ENCODE results near the gene EXD1.

The EXD1 gene

DNA sequence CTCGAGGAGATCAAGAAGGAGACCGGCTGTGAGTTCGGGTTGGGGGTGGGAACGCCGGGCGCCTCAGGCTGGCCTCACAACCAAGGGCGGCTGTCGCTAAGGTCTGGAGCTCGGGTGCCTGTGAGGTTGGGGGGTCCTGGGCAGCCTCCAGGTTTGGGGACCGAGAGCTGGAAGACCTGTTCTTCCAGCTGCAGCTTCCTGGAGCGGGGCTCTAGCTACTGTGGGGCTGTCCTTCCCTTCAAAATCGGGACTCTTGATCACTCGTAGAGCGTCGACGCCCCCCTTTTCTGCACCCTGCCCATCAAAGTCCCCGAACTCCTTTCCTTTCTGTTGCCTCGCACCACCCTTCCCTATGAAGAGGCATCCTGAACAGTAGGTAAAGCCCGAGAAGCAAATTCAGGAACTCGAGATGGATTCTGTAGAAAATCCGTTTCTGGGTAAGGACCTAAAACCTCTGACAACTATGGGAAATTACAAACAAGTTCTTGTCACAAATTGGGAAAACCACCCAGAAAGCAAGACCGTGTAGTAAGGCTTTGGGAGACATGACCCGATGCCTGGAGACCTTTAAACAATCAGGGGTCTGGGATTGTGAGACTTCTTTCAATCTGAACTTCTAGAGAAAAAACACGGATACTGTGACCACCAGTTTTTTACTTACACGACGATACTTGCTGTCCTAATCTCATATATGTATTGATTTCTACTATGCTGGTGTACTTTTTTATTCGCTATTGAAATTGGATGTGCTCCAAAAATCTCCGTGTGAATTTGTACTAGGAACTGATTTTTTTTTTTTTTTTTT is 1.1 kb upstream of the EXD1 start:
- DNase-seq, result no peak

DNA sequence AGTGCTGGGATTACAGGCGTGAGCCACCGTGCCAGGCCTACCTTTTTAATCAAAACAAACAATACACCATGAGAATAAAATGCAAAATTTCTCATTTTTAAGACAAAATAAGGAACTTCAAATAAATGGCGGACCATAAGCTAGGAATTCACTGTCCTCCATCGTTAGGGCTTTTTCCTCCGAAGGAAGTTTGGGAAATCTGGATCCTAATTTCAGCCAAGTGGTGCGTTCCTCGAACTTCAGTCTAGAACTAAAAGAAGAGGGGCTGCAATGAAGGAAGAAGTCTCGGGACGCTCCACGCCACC is 260 bp downstream of the EXD1 start:
- DNase-seq, result no peak

DNA sequence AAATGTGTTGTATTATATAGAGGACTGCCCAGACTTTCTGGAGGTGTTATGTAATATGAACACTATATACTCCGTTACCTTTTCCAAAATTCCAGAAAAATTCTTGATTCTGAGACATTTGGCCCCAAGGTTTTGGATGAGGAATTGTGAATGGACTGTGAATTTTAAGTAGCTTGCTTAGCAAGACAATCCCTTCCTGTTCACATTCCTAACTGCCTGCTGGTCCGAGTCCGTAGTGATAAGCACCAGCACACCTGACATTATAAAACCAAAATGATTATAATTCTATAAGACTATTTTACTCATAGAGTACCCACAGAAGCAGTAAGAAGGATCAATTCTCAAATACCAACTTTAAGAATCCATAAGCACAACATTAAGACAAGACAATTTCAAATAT is 11.2 kb downstream of the EXD1 start:
- no peak for DNase-seq

DNA sequence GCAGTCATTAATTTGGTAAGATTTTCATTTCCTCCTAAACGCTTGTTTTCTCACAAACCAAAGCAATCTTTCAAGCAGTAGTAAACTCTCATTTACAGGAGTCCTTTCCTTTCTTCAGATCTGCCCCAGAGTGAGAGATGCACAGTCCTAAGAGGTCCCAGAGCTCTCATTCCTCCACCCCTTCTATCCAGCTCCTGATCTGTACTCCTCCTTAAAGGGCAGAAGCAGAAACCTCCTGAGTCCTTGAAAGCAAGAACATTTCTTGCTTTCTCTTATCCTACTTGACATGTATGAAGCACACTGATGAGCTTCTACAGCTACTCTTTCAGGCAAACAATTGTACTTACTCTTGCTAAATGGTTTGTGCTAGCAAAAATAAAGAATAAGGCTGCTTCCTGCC is 11.7 kb downstream of the EXD1 start:
- DNase-seq, result no peak

DNA sequence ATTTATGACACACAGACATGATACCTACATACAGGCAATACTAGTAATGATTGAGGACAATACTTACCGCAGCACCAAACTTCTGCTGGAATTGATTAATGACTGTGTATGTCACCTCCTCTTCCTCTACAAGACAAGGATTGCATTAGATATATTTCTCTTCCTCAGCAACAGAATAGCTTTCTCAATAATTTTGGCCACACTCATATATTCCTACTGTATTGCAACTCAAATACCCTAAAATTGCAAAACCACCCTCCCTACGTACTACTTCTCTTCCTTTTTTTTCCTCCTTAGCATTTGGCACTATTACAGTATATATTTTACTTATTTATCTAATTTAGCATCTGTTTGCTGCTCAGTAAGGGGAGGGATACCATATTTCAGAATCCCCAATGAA is 14.8 kb downstream of the EXD1 start:
- no peak for DNase-seq

DNA sequence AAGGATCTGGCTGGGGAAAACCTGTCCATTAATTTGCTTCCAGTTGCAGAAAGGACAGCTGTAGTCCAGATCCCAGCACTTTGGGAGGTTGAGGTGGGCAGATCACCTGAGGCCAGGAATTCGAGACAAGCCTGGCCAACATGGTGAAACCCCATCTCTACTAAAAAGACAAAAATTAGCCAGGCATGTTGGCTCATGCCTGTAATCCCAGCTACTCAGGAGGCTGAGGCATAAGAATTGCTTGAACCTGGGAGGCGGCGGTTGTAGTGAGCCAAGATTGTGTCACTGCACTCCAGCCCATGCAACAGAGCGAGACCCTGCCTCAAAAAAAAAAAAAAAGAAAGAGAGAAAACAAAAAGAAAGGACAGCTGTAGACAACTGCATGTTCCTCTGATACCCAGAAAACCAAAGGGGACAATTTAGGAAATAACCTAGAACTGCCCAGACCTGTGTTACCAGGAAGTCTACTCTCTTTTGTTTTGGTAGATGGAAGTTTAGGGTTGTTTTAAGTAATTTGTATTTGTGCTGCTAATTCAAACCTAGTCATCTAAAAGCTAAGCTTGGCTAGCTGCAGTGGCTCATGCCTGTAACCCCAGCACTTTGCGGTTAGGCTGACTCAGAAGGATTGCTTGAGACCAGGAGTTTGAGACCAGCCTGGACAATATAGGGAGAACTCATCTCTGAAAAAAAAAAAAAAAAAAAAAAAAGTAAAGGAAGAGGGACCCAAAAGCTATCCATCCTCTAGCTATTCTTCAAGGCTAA is 22.7 kb downstream of the EXD1 start:
- DNase-seq, result no peak

DNA sequence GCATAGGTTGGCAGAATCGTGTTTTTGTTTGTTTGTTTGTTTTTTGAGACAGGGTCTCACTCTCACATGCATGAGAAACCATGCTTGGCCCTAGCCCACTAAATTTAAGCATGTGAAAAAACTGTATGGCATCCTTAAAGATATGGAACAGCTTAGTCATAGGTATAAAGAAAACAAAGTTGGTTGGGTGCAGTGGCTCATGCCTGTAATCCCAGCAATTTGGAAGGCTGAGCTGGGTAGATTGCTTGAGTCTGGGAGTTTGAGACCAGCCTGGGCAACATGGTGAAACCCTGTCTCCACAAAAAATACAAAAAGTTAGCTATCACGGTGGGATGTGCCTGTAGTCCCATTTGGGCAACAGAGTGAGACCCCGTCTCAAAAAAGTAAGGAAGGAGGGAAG is 25.2 kb downstream of the EXD1 start:
- DNase-seq, result no peak

DNA sequence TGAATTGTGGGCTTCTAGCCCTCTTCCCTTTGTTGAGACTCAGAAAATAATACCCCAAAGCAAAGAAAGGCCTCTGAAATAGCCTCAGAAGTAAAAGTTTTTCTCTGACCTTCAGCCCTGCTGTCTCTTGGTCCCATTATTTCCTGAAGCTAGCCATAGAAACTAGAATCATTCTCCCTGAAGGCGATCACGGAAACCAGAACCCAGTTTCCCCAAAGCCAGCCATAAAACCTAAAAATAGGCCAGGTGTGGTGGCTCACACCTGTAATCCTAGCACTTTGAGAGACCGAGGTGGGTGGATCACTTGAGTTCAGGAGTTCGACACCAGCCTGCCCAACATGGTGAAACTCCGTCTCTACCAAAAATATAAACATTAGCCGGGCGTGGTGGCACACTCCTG is 27.2 kb downstream of the EXD1 start:
- DNase-seq, result no peak

DNA sequence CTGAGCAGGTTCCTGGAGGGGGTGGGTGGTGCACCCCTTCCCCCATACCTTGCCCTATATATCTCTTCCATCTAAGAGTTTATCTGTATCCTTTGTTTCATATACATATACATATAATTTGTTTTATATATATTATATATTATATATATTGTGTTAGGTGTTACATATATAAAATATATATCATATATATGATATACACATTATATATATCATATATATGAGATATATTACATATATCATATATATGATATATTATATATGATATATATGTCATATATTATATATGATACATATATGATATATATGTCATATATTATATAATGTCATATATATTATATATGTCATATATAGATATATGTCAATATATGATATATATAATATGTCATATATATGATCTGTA is 31.1 kb downstream of the EXD1 start:
- DNase-seq, result no peak

DNA sequence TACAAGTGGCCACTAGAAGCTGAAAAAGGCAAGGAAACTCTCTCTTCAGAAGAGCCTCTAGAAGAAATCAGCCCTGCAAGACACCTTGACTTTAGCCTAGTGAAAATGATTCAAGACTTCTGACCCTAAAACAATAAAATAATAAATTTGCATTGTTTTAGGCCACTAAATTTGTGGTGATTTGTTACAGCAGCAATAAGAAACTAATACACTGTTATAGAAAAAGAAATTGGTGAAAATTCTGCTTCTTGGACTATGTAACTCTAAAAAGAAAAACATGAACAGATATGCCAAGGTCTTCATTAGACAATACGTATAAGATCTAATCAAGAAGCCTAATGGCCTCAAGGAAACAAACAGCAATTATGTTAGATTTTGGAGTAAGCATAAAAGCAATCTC is 36.1 kb downstream of the EXD1 start:
- DNase-seq, result no peak

DNA sequence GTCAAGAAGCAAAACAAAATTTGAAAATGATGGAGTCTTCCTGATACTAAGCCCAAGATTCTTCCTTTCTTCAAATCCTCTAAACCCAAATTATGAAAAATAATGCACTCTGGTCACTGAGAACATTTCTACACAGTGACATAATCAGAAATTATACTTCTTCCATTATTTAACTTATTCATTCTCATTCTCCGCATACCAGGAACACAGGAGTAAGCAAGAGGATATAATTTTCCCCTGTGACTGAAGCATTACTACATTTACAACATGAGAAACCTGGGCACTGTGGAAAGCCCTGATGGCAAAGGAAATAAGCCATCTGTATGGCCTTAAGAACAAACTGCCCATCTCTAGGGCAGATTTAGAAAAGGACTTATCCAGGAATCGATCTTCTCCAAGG is 47.0 kb downstream of the EXD1 start:
- DNase-seq, result no peak

DNA sequence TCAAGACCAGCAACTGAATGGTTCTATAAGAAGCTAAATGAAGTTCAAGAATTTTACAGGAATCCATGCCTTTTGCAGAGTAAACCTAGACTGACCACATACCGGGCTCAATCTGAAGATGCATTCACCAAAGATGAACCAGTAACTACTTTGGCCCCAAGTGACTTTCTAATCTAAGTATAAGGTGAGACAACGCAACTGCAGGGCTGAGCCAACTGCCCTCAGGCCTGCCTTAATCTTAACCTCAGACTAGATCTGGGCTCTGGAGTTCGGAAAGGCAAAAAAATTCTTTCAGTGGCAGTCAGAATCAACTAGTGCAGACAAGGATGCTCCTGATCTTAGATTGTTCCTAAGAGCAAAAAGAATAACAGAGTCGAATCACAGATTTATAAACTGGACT is 48.3 kb downstream of the EXD1 start:
- DNase-seq, result no peak

DNA sequence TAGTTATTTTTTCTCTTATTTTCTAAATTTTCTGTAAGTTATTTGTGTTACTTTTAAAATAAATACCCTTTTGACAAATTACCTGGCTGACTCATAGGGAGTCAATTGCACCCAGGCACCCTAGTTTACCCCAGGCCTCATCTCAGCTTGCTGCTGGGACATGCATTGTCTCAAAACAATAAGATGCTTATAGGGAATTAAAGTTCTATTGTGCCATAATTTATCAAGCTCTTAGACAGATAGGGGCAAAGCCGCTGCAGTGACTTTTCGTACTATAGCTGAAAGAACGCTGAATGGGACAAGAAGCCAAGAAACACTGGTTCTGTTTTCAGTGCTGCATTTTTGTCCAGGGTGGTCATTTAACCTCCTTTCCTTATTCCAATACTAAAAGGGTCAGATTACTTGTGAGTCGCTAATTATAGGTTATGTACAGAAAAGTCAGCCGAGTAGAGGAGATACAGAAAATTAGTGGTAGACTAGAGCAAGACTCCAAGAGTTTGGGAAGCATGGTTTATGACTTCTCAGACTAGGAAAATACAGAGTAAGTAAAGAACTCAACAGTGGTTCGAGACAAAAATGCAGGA is 50.3 kb downstream of the EXD1 start:
- DNase-seq, result no peak

DNA sequence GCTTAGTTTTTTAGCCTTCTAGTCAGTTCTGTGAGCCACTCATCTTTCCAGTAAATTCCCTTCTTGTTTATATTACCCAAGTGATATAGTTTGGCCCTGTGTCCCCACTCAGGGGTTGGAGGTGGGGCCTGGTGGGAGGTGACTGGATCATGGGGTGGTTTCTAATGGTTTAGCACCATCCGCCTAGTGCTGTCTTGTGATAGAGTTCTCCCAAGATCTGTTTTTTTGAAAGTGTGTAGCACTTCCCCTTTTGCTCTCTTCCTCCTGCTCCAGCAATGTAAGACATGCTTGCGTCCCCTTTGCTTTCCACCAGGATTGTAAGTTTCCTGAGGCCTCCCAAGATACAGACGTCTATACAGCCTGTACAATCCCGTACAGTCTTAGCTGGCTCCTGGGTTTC is 60.8 kb downstream of the EXD1 start:
- no peak for DNase-seq

DNA sequence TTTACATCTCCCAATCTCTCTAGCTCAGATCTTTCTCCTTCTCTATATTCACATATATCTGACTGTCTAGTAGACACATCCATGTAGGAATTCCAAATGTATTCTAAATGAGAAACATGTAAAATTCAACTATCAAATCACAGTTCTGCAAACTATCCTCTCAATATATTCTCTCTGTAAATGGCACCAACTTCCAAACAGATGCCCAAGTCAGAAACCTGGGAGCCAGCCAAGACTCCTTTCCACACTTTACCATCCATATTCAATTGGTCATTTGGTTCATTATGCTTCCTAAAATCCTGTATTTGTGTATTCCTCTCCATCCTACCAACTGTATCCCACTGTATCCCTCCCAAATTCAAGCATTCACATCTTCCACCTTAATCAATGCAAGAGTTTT is 61.5 kb downstream of the EXD1 start:
- no peak for DNase-seq

DNA sequence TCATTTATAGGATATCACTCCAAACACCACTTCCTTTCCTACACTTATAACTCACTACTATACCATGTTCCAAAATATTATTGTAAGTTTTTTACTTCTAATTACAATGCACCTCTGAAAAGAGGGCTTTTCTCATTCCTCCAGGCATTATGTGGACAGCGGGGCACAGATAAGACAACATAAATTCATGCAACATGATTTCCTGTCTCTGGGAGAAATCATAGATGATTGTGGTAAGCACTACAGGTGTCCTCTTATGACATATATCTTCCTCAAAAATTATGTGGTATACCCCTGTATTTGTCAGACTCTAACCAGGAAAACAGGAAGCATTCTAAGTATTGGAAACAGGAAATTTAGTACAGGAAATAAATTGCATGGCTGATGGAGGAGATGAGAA is 68.8 kb downstream of the EXD1 start:
- DNase-seq, result no peak

DNA sequence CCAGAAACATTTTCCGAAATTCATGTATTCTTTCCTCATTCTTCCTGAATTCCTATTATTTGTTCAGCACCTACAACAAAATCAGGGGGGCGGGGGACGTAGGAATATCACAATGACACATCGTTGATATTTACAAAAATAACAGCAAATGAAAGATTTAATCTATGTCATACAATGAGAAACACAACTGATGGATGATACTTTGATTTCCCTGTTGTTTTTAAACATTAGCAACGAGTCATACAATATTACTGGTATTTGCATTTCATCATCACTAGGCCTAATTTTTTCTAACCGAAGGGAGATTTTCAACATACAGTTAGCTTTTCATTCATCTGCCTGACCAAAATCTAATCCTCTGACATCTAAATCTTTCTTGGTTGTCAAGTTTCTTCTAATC is 69.2 kb downstream of the EXD1 start:
- no peak for DNase-seq

DNA sequence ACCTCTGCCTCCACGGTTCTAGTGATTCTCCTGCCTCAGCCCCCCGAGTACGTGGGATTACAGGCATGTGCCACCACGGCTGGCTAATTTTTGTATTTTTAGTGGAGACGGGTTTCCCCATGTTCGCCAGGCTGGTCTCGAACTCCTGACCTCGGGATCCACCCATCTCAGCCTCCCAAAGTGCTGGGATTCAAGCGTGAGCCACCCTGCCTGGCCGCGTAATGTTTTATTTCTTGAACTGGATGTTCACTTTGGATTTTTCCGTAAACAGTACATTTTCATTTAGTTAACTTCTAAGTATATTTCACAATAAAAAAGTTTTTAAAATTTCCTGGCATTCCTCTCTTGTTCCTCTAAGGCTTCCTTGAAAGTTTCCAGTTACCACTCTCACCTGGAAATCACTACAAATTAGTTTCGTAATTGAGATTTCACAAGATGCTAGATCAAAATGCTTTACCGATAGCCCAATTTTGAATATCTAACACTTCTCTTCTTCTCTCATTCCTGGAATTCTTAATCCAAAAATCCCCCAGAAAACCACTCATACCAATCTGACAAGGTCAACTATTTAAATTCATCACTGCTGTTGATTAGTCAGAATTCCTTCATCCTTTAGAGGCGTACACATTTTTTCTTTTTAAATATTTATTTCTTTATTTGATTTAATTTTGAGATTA is 69.8 kb downstream of the EXD1 start:
- no peak for DNase-seq

DNA sequence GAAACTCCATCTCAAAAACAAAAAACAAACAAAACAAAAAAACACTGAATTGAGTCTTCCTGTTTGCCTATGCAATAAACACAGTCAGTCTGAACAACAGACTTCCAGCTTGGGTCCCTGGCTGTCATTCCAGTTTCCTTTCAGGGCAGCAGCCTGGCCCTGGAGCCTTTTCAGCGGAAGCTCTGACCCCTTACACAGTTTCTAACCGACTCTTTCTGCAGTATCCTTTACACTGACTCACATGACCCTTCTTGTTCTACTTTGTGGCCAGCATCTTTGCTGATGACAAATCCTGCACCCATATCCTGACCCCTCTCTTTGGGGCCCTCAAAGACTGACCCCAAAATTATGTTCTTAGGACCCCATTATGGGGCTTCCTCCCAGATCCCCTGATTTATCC is 76.1 kb downstream of the EXD1 start:
- DNase-seq, result no peak

DNA sequence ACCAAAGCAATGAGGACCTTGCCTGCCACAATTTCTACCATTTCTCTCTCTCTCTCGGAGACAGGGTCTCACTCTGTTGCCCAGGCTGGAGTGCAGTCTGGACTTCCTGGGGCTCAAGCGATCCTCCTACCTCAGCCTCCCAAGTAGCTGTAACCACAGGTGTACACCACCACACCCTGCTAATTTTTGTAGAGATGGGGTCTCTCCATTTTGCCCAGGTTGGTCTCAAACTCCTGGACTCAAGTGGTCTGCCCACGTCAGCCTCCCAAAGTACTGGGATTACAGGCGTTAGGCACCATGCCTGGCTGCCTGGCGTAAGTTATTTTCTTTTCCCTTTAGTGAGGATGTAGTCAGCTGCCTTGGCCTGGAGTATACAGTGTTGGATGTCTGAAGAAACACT is 76.8 kb downstream of the EXD1 start:
- DNase-seq, result no peak

DNA sequence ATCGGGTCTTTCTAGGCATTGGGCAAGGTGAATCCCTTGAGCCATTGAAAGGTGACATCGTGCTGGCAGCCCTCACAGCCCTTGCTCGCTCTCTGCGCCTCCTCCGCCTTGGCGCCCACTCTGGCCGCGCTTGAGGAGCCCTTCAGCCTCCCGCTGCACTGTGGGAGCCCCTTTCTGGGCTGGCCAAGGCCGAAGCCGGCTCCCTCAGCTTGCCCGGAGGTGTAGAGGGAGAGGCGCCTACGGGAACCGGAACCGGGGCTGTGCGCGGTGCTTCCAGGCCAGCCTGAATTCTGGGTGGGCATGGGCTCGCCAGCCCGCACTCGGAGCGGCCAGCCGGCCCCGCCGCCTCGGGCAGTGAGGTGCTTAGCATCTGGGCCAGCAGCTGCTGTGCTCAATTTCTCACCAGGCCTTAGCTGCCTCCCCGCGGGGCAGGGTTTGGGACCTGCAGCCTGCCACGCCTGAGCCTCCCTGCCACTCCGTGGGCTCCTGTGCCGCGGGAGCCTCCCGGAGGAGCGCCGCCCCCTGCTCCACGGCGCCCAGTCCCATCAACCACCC is 79.0 kb downstream of the EXD1 start:
- DNase-seq, result no peak

DNA sequence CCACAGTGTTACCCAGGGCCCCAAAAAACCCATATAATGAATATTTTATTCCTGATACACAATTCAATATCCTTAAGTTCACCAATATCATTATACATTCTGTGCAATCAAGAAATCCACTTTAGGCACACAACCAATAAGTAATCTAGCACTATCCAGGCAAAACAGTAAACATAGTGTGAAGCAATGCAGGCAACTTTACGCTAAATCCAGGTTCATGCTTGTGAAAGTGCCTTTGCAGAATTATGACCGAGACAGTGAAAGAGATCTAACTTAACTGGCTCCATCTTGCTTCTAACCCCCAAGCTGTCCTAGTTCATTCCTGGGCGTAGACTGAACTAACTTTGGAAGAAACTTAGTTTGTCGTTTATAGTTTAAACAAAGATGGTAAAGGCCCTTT is 80.3 kb downstream of the EXD1 start:
- no peak for DNase-seq

DNA sequence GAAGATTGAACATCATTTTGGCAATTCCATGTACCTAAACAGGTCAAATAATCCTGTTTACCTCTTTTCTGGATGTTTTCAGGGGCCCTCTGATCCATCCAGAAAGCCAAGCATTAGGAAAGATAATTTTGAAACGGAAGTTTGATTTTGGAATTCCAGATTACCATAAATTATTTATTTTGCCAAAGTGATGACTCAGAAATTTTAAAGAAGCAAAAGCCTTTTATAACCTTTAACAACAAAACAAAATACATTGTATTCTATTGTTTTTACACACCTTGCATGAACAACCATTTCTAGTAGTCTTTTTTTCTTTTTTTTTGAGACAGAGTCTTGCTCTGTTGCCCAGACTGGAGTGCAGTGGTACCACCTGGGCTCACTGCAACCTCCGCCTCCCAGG is 82.5 kb downstream of the EXD1 start:
- DNase-seq, result no peak

DNA sequence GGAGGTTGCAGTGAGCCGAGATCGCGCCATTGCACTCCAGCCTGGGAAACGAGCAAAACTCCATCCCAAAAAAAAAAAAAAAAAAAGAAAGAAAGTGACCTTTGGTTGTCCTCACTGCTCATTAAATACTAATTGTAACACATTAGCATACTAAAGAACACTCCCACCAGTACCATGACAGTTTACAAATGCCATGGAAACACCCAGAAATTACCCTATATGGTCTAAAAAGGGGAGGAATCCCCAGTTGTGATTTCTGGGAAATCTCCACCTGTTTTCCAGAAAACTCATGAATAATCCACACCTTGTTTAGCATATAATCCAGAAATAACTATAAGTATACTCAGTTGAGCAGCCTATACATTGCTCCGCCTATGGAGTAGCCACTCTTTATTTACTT is 90.9 kb downstream of the EXD1 start:
- DNase-seq, result no peak
